ENCODE data around the gene KIF1A.
"Not testable (repeated sequence)": the region's sequence is repeated elsewhere in the genome, so short reads cannot be mapped to it uniquely, and the experiment has no call there.

Gene KIF1A

GRCh38 chr2:240784629-240785423 is 35.2 kb downstream of the KIF1A start:
- no peak for DNase-seq

- no peak for DNase-seq
Observed at GRCh38 chr2:240783819-240784621, 36.0 kb downstream of the KIF1A start.

- no peak for DNase-seq
Observed at GRCh38 chr2:240782886-240783818, 36.9 kb downstream of the KIF1A start.

- DNase-seq = no peak
Observed at GRCh38 chr2:240782221-240782885, 37.7 kb downstream of the KIF1A start.

- DNase-seq = no peak
Observed at GRCh38 chr2:240781471-240782220, 38.4 kb downstream of the KIF1A start.

- no peak for DNase-seq
Observed at GRCh38 chr2:240780023-240780700, 39.9 kb downstream of the KIF1A start.

- not testable (repeated sequence) for DNase-seq
Observed at GRCh38 chr2:240779250-240779832, 40.7 kb downstream of the KIF1A start.

GRCh38 chr2:240778426-240778825 is 41.6 kb downstream of the KIF1A start:
- no peak for DNase-seq

- no peak for DNase-seq
Observed at GRCh38 chr2:240777456-240778212, 42.4 kb downstream of the KIF1A start.

GRCh38 chr2:240775905-240776304 is 44.1 kb downstream of the KIF1A start:
- no peak for DNase-seq

- DNase-seq = no peak
Observed at GRCh38 chr2:240774856-240775255, 45.2 kb downstream of the KIF1A start.

- no peak for DNase-seq
Observed at GRCh38 chr2:240769096-240769495, 50.9 kb downstream of the KIF1A start.

- no peak for DNase-seq
Observed at GRCh38 chr2:240768216-240768615, 51.8 kb downstream of the KIF1A start.

GRCh38 chr2:240767341-240767740 is 52.7 kb downstream of the KIF1A start:
- DNase-seq = no peak

GRCh38 chr2:240766072-240766471 is 53.9 kb downstream of the KIF1A start:
- DNase-seq = no peak

GRCh38 chr2:240765007-240765406 is 55.0 kb downstream of the KIF1A start:
- no peak for DNase-seq

GRCh38 chr2:240764605-240765004 is 55.4 kb downstream of the KIF1A start:
- no peak for DNase-seq

GRCh38 chr2:240762971-240763370 is 57.0 kb downstream of the KIF1A start:
- no peak for DNase-seq

- no peak for DNase-seq
Observed at GRCh38 chr2:240762249-240762648, 57.8 kb downstream of the KIF1A start.
